Loucy (cell line): ENCODE measurements around the gene SNRPD1.
A peak's percentile ranks its signal among the peaks of the same experiment; 100 is the strongest.

Source experiments
- H2AFZ ChIP-seq: fragments of 200-600 bp; sonication (generic); 2 replicates; pipeline ENCODE4 v1.6.0; 2016; ENCODE audit warnings: antibody characterized with exemption, mild to moderate bottlenecking, low read length, moderate library complexity
- H3F3A ChIP-seq: fragments of 200-600 bp; 2 replicates; pipeline ENCODE4 v1.6.0; 2016; ENCODE audit warnings: antibody characterized with exemption, low read depth, mild to moderate bottlenecking
- H3K27me3 ChIP-seq: fragments of 200-600 bp; sonication (generic); 2 replicates; pipeline ENCODE4 v1.6.1; 2014; ENCODE audit warnings: low read length, mild to moderate bottlenecking; ENCODE audit not compliant: insufficient read depth, poor library complexity, severe bottlenecking
- H3K36me3 ChIP-seq: fragments of 200-600 bp; sonication (generic); 2 replicates; pipeline ENCODE4 v1.6.1; 2016; ENCODE audit warnings: low read length; ENCODE audit not compliant: insufficient read depth
- H3K4me1 ChIP-seq: fragments of 200-600 bp; sonication (generic); 2 replicates; pipeline ENCODE4 v1.5.1; 2014; ENCODE audit warnings: low read length, mild to moderate bottlenecking; ENCODE audit not compliant: insufficient read depth, poor library complexity, severe bottlenecking
- H3K4me2 ChIP-seq: fragments of 200-600 bp; sonication (generic); 2 replicates; pipeline ENCODE4 v1.6.0; 2014; ENCODE audit warnings: antibody characterized with exemption, low read length, low read depth, mild to moderate bottlenecking; ENCODE audit not compliant: poor library complexity, severe bottlenecking
- H3K4me3 ChIP-seq: fragments of 200-600 bp; sonication (generic); 2 replicates; pipeline ENCODE4 v1.5.1; 2014; ENCODE audit warnings: low read length, mild to moderate bottlenecking, mixed read lengths; ENCODE audit not compliant: poor library complexity, severe bottlenecking
- H3K79me2 ChIP-seq: fragments of 200-600 bp; sonication (generic); 2 replicates; pipeline ENCODE4 v1.6.1; 2014; ENCODE audit warnings: low read length; ENCODE audit not compliant: insufficient read depth
- H3K9ac ChIP-seq: fragments of 200-600 bp; sonication (generic); 2 replicates; pipeline ENCODE4 v1.6.0; 2014; ENCODE audit warnings: mild to moderate bottlenecking, low read depth, low read length, moderate library complexity; ENCODE audit not compliant: poor library complexity, severe bottlenecking
- H3K9me2 ChIP-seq: fragments of 200-600 bp; sonication (generic); replicated peaks from 2 replicates; pipeline ENCODE4 v1.6.1; 2016; ENCODE audit warnings: low read depth, low read length, mixed read lengths
- H3K9me3 ChIP-seq: fragments of 200-600 bp; sonication (generic); 2 replicates; pipeline ENCODE4 v1.6.1; 2014; ENCODE audit warnings: mild to moderate bottlenecking, antibody characterized with exemption, low read length, low read depth; ENCODE audit not compliant: insufficient read depth
- H4K20me1 ChIP-seq: fragments of 200-600 bp; sonication (generic); 2 replicates; pipeline ENCODE4 v1.6.0; 2014; ENCODE audit warnings: antibody characterized with exemption, low read length, mild to moderate bottlenecking; ENCODE audit not compliant: insufficient read depth, poor library complexity, severe bottlenecking
- EZH2phosphoT487 ChIP-seq: fragments of 200-600 bp; IDR thresholded peaks from 2 replicates; pipeline ENCODE4 v1.6.1; 2018; ENCODE audit warnings: antibody characterized with exemption, mild to moderate bottlenecking, moderate library complexity, borderline replicate concordance
- TF ChIP-seq, protein P1 (sequence below): fragments of 200-600 bp; sonication (generic); conservative IDR thresholded peaks from 2 replicates; pipeline ENCODE4 v1.5.1; 2014; ENCODE audit warnings: mild to moderate bottlenecking, antibody characterized with exemption, low read length

The SNRPD1 gene

DNA sequence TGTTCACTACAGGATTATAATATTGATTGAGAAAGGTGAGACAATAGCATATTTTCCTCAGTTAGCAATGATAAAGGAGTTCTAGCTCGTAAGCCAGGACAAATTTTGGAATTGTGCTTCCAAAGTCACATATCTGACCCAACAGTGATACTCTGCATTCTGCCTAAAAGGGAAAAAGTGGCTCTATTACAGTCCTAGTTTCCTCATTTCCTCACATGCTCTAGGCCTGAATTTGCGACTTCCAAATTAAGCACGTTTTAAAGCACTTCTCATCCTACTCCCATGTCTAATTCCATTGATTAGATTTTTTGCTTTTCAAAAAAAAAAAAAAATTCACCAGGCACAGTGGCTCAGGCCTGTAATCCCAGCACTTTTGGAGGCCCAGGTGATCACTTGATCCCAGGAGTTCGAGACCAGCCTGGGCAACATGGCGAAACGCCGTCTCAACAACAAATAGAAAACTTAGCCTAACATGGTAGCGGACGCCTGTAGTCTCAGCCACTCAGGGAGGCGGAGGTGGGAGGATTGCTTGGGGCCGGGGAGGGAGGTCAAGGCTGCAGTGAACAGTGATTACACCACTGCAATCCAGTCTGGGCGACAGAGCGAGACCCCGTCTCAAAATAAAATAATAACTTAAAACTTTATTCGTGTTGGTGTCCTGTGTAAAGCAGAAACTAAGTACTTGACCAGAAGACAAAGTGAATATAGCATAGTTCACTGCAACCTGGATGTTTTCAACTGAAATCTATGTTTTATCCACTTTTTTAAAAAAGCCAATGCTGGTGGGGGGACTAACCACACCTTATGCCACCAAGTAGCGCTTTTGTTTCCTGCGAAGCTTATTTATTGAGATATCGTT, 13.2 kb upstream of the SNRPD1 start:
- Histone ChIP-seq H3K9me2 (no peaks in the 10 kb centered on the region), H3K9ac (peak overlapping the region; percentile 91), H3K4me3 (peak overlapping the region; percentile 91), H3K9me3 (no peaks in the 10 kb centered on the region), H2AFZ (no peak overlapping the region), H3K4me1 (peaks cover 32% of the 10 kb centered on the region), H3K27me3 (no peaks in the 10 kb centered on the region), H3K79me2 (peaks cover 59% of the 10 kb centered on the region), H3F3A (0 out of 2 replicates have a peak, but pooled peaks cover 3% of the 10 kb centered on the region), H3K4me2 (peak overlapping the region; percentile 85), H4K20me1 (peaks cover 47% of the 10 kb centered on the region), H3K36me3 (no peaks in the 10 kb centered on the region)
- no peak for TF ChIP-seq EZH2phosphoT487
- TF ChIP-seq, protein P1, sequence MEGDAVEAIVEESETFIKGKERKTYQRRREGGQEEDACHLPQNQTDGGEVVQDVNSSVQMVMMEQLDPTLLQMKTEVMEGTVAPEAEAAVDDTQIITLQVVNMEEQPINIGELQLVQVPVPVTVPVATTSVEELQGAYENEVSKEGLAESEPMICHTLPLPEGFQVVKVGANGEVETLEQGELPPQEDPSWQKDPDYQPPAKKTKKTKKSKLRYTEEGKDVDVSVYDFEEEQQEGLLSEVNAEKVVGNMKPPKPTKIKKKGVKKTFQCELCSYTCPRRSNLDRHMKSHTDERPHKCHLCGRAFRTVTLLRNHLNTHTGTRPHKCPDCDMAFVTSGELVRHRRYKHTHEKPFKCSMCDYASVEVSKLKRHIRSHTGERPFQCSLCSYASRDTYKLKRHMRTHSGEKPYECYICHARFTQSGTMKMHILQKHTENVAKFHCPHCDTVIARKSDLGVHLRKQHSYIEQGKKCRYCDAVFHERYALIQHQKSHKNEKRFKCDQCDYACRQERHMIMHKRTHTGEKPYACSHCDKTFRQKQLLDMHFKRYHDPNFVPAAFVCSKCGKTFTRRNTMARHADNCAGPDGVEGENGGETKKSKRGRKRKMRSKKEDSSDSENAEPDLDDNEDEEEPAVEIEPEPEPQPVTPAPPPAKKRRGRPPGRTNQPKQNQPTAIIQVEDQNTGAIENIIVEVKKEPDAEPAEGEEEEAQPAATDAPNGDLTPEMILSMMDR = no peak

DNA sequence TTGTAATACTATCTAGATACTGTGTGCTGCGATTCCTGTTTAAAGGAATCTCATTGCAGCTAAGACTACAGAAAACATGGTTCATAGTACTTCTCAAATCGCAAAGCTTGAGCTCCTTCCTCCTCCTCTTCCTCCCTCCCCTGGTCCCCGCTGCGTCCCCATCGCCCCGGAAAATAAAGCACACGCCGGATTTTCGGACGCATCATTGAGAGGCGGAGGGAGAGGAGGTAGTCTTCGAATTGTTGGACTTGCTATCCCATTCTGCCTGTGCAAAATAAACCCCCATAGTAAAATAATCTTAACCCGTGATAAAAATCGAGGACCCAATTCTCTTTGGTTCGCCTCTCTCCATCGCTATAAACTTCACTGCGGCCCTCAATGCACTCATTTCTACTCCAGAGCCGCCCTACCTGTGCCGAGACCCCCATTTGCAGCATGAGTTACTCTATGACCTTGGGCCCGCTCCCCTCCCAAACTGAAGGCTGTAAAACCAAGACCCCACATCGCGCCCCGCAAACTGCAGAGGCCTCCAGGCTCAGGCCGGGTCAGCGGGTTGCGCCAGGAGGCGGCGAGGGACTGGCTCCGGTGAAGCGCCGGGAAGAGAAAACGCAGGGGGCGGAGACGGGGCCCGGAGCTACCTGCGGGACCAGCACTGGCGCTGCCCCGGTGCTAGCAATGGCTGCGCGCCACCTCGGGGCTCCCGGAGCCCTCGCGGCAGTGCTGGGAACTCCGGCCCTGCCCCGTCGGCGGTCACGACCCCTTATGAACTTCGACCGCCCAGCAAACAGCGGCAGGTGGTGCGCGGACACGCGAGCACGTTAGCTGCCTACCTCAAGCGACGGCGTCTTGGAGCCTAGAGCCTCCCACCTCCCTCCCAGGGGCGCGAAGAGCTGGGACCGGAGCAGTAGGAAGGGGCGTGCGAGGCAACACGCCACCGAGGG, 12.3 kb upstream of the SNRPD1 start:
- no peaks in the 10 kb centered on the region for H3K9me3 ChIP-seq
- peaks cover 38% of the 10 kb centered on the region for H4K20me1 ChIP-seq
- H3K4me1 ChIP-seq = peaks cover 31% of the 10 kb centered on the region
- H3K9me2 ChIP-seq = no peaks in the 10 kb centered on the region
- H3K36me3 ChIP-seq = no peaks in the 10 kb centered on the region
- H3K9ac ChIP-seq = peak overlapping the region; percentile 91
- no peaks in the 10 kb centered on the region for H3K27me3 ChIP-seq
- peak overlapping the region; percentile 91 for H3K4me3 ChIP-seq
- H3K79me2 ChIP-seq = peaks cover 50% of the 10 kb centered on the region
- TF ChIP-seq EZH2phosphoT487 = no peak
- TF ChIP-seq, protein P1 = no peak
- 0 out of 2 replicates have a peak, but pooled peaks cover 3% of the 10 kb centered on the region for H3F3A ChIP-seq
- peak overlapping the region; percentile 85 for H3K4me2 ChIP-seq
- H2AFZ ChIP-seq = peak overlapping the region; percentile 97

DNA sequence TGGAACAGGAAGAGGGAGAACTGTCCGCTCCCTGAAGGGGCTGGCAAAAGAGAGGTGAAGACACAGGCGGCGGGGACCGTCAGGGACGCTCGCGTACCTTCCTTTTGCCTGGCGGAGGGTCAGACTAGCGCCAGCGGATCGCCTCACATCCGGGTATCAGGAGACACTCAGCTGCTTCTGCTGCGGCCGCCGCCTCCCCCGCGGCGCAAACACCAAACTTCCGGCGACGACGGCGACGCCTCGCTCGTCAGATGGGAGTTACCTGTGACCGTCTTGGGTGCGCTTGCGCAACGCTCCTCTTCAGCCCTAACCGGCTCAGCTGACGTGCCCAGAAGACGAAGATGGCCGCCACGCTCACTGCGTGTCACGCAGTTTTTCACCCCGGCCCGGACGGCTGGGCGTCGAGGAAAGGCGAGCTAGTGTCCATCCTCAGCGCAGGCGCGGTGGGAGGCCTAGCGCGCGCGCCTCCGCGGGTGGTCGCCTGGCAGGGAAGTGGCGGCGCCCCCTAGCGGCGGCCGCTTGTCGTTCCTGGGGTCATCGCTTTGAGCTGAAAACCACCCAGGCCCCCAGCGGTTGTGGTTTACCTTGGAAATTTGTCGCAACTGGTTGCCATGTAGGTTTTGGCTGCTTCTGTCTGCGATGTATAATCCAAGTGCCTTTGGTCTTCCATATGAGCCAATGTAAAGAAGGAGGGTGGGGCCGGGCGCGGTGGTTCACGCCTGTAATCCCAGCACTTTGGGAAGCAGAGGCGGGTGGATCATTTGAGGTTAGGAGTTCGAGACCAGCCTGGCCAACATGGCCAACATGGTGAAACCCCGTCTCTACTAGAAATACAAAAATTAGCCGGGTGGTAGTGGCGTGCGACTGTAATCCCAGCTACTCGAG, 11.3 kb upstream of the SNRPD1 start, which contains the start of gene ESCO1:
Gene ESCO1, minus strand, starts transcription at position 179 of the 885 bp plus-strand sequence. CDS start 25,861 bp downstream, outside the sequence.
- H3K27me3 ChIP-seq = no peaks in the 10 kb centered on the region
- H3K4me3 ChIP-seq = peak within 1 kb of the TSS; percentile 91
- peaks cover 33% of the 10 kb centered on the region for H3K4me1 ChIP-seq
- peaks cover 42% of the 10 kb centered on the region for H3K79me2 ChIP-seq
- no peaks in the 10 kb centered on the region for H3K9me3 ChIP-seq
- 0 out of 2 replicates have a peak, but pooled peaks cover 3% of the 10 kb centered on the region for H3F3A ChIP-seq
- TF ChIP-seq, protein P1 = peak; percentile 64
- TF ChIP-seq EZH2phosphoT487 = no peak
- peak within 1 kb of the TSS; percentile 85 for H3K4me2 ChIP-seq
- no peaks in the 10 kb centered on the region for H3K36me3 ChIP-seq
- peak within 1 kb of the TSS; percentile 97 for H2AFZ ChIP-seq
- no peaks in the 10 kb centered on the region for H3K9me2 ChIP-seq
- peak within 1 kb of the TSS; percentile 91 for H3K9ac ChIP-seq
- peaks cover 37% of the 10 kb centered on the region for H4K20me1 ChIP-seq
